Measurements from ENCODE around the gene LCK.

DNA sequence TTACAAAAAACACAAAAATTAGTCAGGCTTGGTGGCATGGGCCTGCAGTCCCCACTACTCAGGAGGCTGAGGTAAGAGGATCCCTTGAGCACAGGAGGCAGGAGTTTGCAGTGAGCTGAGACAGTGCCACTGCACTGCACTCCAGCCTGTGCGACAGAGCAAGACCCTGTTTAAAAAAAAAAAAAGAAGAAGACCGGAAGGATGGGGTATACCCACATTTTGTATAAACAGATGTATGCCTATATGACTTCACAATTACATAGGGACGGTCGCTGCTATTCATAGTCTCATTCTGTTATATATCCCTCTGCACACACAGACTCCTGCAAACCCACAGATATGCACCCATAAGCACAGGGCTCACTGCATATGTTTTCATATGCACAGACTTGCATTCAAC is 12.7 kb downstream of the LCK start:
- TF ChIP-seq, protein P1, sequence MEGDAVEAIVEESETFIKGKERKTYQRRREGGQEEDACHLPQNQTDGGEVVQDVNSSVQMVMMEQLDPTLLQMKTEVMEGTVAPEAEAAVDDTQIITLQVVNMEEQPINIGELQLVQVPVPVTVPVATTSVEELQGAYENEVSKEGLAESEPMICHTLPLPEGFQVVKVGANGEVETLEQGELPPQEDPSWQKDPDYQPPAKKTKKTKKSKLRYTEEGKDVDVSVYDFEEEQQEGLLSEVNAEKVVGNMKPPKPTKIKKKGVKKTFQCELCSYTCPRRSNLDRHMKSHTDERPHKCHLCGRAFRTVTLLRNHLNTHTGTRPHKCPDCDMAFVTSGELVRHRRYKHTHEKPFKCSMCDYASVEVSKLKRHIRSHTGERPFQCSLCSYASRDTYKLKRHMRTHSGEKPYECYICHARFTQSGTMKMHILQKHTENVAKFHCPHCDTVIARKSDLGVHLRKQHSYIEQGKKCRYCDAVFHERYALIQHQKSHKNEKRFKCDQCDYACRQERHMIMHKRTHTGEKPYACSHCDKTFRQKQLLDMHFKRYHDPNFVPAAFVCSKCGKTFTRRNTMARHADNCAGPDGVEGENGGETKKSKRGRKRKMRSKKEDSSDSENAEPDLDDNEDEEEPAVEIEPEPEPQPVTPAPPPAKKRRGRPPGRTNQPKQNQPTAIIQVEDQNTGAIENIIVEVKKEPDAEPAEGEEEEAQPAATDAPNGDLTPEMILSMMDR (IDR thresholded peaks at IDR 0.05) = no peak
- no peak for TF ChIP-seq POLR2A (IDR thresholded peaks at IDR 0.05)
- TF ChIP-seq EP300 (IDR thresholded peaks at IDR 0.05) = no peak
